ENCODE measurements around the gene COL24A1. TPM values are rescaled to one million over a fixed set of nuclear protein-coding genes. Genes with fewer than 3 reads are reported as not detected.

COL24A1 gene
- total and polyA plus RNA-seq, 10 donors, result 0.06 to 1.1 (median 0.55) TPM

GRCh38 chr1:85984636-85985035 is 171.9 kb downstream of the COL24A1 start:
- Histone ChIP-seq H3K9me3 (peaks cover 0 to 4% (median 0%) of the 10 kb centered on the region in 8 donors), H3K27ac (no peak overlapping the region), H3K27me3 (replicated peaks in 1 of 7) (no peaks in the 10 kb centered on the region), H3K4me3 (no peak overlapping the region), H3K4me1 (no peaks in the 10 kb centered on the region), H3K36me3 (no peaks in the 10 kb centered on the region)
- WGBS, 5 donors, result 32 to 49% (median 44%) methylated on average over 4 of the region's 4 CpGs
- TF ChIP-seq POLR2A (IDR thresholded peaks at IDR 0.05) (no peak), CTCF (IDR thresholded peaks at IDR 0.05 in 8 of 11, conservative IDR thresholded peaks at IDR 0.05 in 3 of 11) (no peak), POLR2AphosphoS5 (IDR thresholded peaks at IDR 0.05) (no peak)
- no peak for DNase-seq
- intact Hi-C loops (cut with DNase I; ENCODE audit: low total_unique reads), result no loop called here

GRCh38 chr1:85983316-85983715 is 173.3 kb downstream of the COL24A1 start:
- 58 to 72% (median 62%) methylated on average over 1 of the region's 1 CpG for WGBS, 5 donors
- intact Hi-C loops (cut with DNase I; ENCODE audit: low total_unique reads), result no loop called here

GRCh38 chr1:85976516-85977205 is 179.9 kb downstream of the COL24A1 start:
- no peak overlapping the region for H3K4me3 ChIP-seq
- no peaks in the 10 kb centered on the region for H3K36me3 ChIP-seq
- no peaks in the 10 kb centered on the region for H3K4me1 ChIP-seq
- peaks cover 0 to 14% (median 0%) of the 10 kb centered on the region in 8 donors for H3K9me3 ChIP-seq
- no peaks in the 10 kb centered on the region for H3K27me3 ChIP-seq (replicated peaks in 1 of 7)
- TF ChIP-seq POLR2A (IDR thresholded peaks at IDR 0.05) (no peak), POLR2AphosphoS5 (IDR thresholded peaks at IDR 0.05) (no peak), CTCF (IDR thresholded peaks at IDR 0.05 in 8 of 11, conservative IDR thresholded peaks at IDR 0.05 in 3 of 11) (no peak)
- no peak for DNase-seq
- H3K27ac ChIP-seq, result no peak overlapping the region
- WGBS, 5 donors, result 76 to 91% (median 78%) methylated on average over 4 of the region's 4 CpGs
- intact Hi-C loops (cut with DNase I; ENCODE audit: low total_unique reads), result no loop called here

More at GRCh38 chr1:85983316-85983715, 173.3 kb downstream of the COL24A1 start:
- no peak overlapping the region for H3K4me3 ChIP-seq
- TF ChIP-seq CTCF (IDR thresholded peaks at IDR 0.05 in 8 of 11, conservative IDR thresholded peaks at IDR 0.05 in 3 of 11) (no peak), POLR2AphosphoS5 (IDR thresholded peaks at IDR 0.05) (no peak), POLR2A (IDR thresholded peaks at IDR 0.05) (no peak)
- H3K4me1 ChIP-seq, result no peaks in the 10 kb centered on the region
- DNase-seq, result no peak
- H3K9me3 ChIP-seq, result peaks cover 0 to 4% (median 0%) of the 10 kb centered on the region in 8 donors
- no peaks in the 10 kb centered on the region for H3K27me3 ChIP-seq (replicated peaks in 1 of 7)
- no peaks in the 10 kb centered on the region for H3K36me3 ChIP-seq
- no peak overlapping the region for H3K27ac ChIP-seq

GRCh38 chr1:85975912-85976371 is 180.6 kb downstream of the COL24A1 start:
- no peaks in the 10 kb centered on the region for H3K36me3 ChIP-seq
- H3K4me1 ChIP-seq, result no peaks in the 10 kb centered on the region
- TF ChIP-seq POLR2A (IDR thresholded peaks at IDR 0.05) (no peak), POLR2AphosphoS5 (IDR thresholded peaks at IDR 0.05) (no peak), CTCF (IDR thresholded peaks at IDR 0.05 in 8 of 11, conservative IDR thresholded peaks at IDR 0.05 in 3 of 11) (no peak)
- peaks cover 0 to 14% (median 0%) of the 10 kb centered on the region in 8 donors for H3K9me3 ChIP-seq
- intact Hi-C loops (cut with DNase I; ENCODE audit: low total_unique reads), result no loop called here
- H3K27ac ChIP-seq, result no peak overlapping the region
- WGBS, 5 donors, result 73 to 87% (median 83%) methylated on average over 4 to 5 of the region's 5 CpGs
- DNase-seq, result no peak
- H3K27me3 ChIP-seq (replicated peaks in 1 of 7), result no peaks in the 10 kb centered on the region
- no peak overlapping the region for H3K4me3 ChIP-seq
